IgD-negative memory B cell (primary cell): ENCODE data around the gene C1QTNF9B. TPM values are rescaled to one million over a fixed set of nuclear protein-coding genes. Genes with fewer than 3 reads are reported as not detected.
"Not testable (repeated sequence)": the region's sequence is repeated elsewhere in the genome, so short reads cannot be mapped to it uniquely, and the experiment has no call there.

Experiments used
- H3K27ac Mint-ChIP-seq, 3 donors: one replicate each; pipeline ENCODE4 v1.8.0; 2020 to 2022; ENCODE audit warnings: mild to moderate bottlenecking in 3 of 3, mixed read lengths in 3 of 3, moderate library complexity in 1 of 3
- H3K27me3 Mint-ChIP-seq: one replicate; pipeline ENCODE4 v1.8.0; 2021; ENCODE audit warnings: mixed read lengths
- H3K36me3 Mint-ChIP-seq: one replicate; pipeline ENCODE4 v1.8.0; 2020; ENCODE audit warnings: mild to moderate bottlenecking, mixed read lengths
- H3K4me1 Mint-ChIP-seq, 3 donors: one replicate each; pipeline ENCODE4 v1.8.0; 2020 to 2022; ENCODE audit warnings: mixed read lengths in 3 of 3, mild to moderate bottlenecking in 1 of 3
- H3K4me3 Mint-ChIP-seq, 4 donors: one replicate each; pipeline ENCODE4 v1.8.0; 2020 to 2022; ENCODE audit warnings: mild to moderate bottlenecking in 4 of 4, mixed read lengths in 4 of 4, moderate library complexity in 3 of 4
- H3K9me3 Mint-ChIP-seq, 3 donors: one replicate each; pipeline ENCODE4 v1.8.0; 2020 to 2021; ENCODE audit warnings: mixed read lengths in 3 of 3, mild to moderate bottlenecking in 1 of 3
- polyA plus RNA-seq: library from polyadenylated mRNA; unstranded; fragments of 300-500 nt; fragmentation: Illumina TruSeq; gene quantifications from one replicate; pipeline ENCODE4 v1.2.3, GENCODE V29; 2021

C1QTNF9B gene
- polyA plus RNA-seq = not detected

GRCh38 chr13:23897452-23897919 is at the start of gene C1QTNF9B:
Gene C1QTNF9B (minus strand): TSS chr13:23897502.
- H3K27ac Mint-ChIP-seq, H3K9me3 Mint-ChIP-seq, H3K4me3 Mint-ChIP-seq, H3K27me3 Mint-ChIP-seq, H3K36me3 Mint-ChIP-seq: not testable (repeated sequence)
- H3K4me1 Mint-ChIP-seq = peaks cover 0 to 11% (median 1%) of the 10 kb centered on the region in 3 donors

DNA sequence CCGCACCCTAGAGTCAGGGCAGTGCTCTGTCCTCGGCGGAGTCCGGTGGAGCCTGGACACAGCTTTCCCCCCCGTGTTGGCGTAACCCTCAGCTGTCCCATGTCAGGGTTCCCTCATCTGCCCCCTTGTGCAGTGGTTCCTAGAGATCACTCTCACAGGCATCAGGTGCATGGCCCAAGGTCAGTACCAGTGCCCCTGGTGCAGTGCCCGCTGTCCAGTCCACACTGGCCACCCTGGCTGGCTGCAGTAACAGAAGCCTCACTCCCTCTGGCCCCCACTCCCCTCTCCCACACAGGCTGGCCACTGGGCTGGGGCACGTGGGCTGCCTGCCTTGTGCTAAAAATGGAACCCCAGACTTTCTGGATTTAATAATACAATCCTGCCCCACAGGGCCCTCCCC is 49.6 kb upstream of the C1QTNF9B start:
- Mint-ChIP-seq H3K4me3 (no peak overlapping the region), H3K9me3 (no peaks in the 10 kb centered on the region), H3K27ac (no peak overlapping the region), H3K27me3 (peaks cover 6% of the 10 kb centered on the region), H3K4me1 (no peaks in the 10 kb centered on the region), H3K36me3 (no peaks in the 10 kb centered on the region)

GRCh38 chr13:23946067-23946466 is 48.8 kb upstream of the C1QTNF9B start:
- H3K4me1 Mint-ChIP-seq = no peaks in the 10 kb centered on the region
- H3K4me3 Mint-ChIP-seq = no peak overlapping the region
- no peak overlapping the region for H3K27ac Mint-ChIP-seq
- no peaks in the 10 kb centered on the region for H3K9me3 Mint-ChIP-seq
- H3K36me3 Mint-ChIP-seq = no peaks in the 10 kb centered on the region
- peaks cover 6% of the 10 kb centered on the region for H3K27me3 Mint-ChIP-seq

DNA sequence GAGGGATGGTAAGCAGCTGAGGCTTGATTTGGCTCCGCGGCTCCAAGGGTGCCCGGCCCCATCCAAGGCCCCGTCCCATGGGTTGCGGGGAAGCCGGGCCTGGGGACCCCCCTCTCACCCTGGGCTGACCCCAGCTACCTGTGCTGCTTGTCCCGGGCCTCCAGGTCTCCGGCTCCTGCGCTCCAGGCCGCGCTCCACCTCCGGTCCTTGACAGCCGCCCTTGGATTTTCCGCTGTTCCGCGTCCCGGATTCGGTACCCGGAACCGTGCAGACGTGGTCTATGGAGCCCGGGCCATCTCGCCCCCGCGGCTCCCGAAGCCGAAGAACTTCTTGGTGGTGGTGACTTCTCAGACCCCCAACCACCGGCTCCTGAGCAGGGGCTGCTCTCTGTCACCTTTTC is 48.3 kb upstream of the C1QTNF9B start:
- Mint-ChIP-seq H3K4me1 (no peaks in the 10 kb centered on the region), H3K4me3 (no peak overlapping the region), H3K27ac (no peak overlapping the region), H3K27me3 (peaks cover 3% of the 10 kb centered on the region), H3K36me3 (no peaks in the 10 kb centered on the region), H3K9me3 (no peaks in the 10 kb centered on the region)

DNA sequence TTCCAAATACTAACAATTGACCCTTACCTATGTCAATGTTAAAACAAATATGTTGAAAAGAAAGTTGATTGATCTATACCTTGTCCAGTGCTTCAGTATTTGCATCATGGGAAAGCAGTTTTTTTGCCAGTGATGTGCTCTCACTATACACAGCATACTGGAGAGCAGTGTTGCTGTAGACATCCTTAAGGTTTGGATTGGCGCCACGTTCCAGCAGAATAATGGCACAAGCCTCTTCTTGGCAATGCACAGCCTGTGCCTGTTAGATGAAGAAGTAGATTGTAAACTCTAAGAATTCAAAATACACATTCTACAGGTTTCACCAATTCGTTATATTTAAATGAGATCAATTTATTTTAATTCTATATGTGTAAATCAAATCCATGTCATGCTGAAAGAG is 43.9 kb upstream of the C1QTNF9B start:
- H3K4me1 Mint-ChIP-seq = no peaks in the 10 kb centered on the region

GRCh38 chr13:23939666-23940065 is 42.4 kb upstream of the C1QTNF9B start:
- H3K4me1 Mint-ChIP-seq, H3K4me3 Mint-ChIP-seq, H3K36me3 Mint-ChIP-seq, H3K9me3 Mint-ChIP-seq, H3K27ac Mint-ChIP-seq: not testable (repeated sequence)
- peaks cover 12% of the 10 kb centered on the region for H3K27me3 Mint-ChIP-seq

More for the DNA sequence above, 43.9 kb upstream of the C1QTNF9B start:
- Mint-ChIP-seq H3K4me3 (no peak overlapping the region), H3K27me3 (peaks cover 7% of the 10 kb centered on the region), H3K27ac (no peak overlapping the region), H3K9me3 (peaks cover 0 to 9% (median 8%) of the 10 kb centered on the region in 3 donors), H3K36me3 (no peaks in the 10 kb centered on the region)

DNA sequence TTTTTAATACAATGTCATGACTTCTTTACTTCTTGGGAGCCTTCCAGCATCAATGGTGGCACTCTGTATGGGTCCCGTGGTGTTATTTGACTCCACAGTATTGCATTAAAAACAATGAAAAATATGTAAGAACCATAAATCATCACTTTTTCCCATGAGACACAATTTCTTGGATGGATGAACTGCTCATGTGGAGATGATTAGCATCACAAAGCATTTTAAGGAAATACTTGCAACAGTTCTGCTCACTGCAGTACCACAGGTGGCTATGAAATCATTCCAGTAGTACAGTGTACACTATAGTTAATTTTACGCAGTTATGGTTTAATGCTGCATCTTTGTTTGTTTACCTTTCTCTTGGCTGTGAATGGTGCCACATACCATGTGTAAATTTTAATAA is 37.2 kb upstream of the C1QTNF9B start:
- Mint-ChIP-seq H3K27ac (no peak overlapping the region), H3K27me3 (peaks cover 17% of the 10 kb centered on the region), H3K9me3 (peaks cover 1 to 13% (median 7%) of the 10 kb centered on the region in 3 donors), H3K36me3 (no peaks in the 10 kb centered on the region), H3K4me1 (no peaks in the 10 kb centered on the region), H3K4me3 (no peak overlapping the region)

DNA sequence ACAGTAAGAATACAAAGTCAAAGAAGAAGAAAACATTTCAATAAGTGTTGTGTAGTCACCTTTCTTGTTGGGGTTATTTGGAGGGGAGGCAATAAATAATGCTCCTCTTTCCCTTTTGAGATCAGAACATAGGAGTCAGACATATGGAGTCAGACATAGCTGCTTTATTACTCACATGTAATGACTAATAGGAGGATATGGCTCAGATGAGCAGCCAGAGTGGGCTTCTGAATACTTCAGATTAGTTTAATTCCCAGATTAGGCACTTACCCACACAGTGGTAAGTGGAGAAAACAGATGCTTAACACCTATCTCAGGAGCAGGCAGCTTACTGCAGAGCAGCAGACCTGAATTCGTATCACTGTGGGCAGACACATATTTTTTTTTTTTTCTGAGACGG is 31.7 kb upstream of the C1QTNF9B start:
- Mint-ChIP-seq H3K4me1 (no peaks in the 10 kb centered on the region), H3K27ac (no peak overlapping the region), H3K4me3 (no peak overlapping the region), H3K36me3 (no peaks in the 10 kb centered on the region), H3K27me3 (peaks cover 6% of the 10 kb centered on the region), H3K9me3 (peaks cover 0 to 4% (median 1%) of the 10 kb centered on the region in 3 donors)

DNA sequence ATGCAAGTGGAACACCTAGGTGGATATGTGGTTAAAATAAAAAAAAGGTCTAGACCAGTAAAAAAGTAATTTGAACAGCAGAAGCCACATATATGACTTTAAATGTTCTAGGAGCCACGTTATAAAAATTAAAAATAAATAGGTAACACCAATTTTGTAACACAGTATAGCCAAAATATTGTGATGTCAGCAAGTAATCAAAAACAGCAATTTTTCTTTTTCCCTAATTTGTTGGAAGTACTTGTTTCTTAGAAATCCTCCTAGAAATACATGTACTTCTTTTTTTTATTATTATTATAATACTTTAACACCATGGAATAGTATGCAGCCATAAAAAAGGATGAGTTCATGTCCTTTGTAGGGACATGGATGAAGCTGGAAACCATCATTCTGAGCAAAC is 25.7 kb upstream of the C1QTNF9B start:
- Mint-ChIP-seq H3K4me3 (no peak overlapping the region), H3K36me3 (peaks cover 3% of the 10 kb centered on the region), H3K4me1 (no peaks in the 10 kb centered on the region), H3K9me3 (peaks cover 0 to 5% (median 0%) of the 10 kb centered on the region in 3 donors), H3K27ac (no peak overlapping the region), H3K27me3 (peaks cover 13% of the 10 kb centered on the region)

GRCh38 chr13:23922005-23922932 is 25.0 kb upstream of the C1QTNF9B start:
- Mint-ChIP-seq H3K9me3 (peaks cover 0 to 5% (median 0%) of the 10 kb centered on the region in 3 donors), H3K36me3 (peaks cover 3% of the 10 kb centered on the region), H3K27me3 (peaks cover 18% of the 10 kb centered on the region), H3K4me1 (no peaks in the 10 kb centered on the region), H3K4me3 (no peak overlapping the region), H3K27ac (no peak overlapping the region)

DNA sequence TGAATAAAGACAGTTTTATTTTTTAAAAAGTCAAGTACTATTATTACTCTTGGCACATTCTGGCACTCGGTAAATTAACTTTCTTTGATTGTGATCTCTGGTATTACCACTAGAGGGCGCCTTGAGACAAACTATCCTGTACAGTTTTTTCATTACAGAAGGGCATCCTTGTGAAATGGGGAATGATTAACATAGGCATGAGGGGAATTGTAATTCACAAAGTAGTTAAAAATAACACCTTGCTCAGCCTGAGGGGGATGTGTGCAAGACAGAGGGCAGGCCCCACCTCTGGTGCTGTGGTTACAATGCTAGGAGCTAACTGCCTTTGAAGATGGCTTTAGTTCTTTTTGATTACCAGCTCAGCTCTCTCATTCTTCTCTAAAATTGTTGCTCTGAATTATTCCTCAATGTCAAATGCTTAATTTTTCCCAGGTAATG is 24.2 kb upstream of the C1QTNF9B start:
- H3K27me3 Mint-ChIP-seq = peaks cover 22% of the 10 kb centered on the region
- H3K9me3 Mint-ChIP-seq = peaks cover 0 to 5% (median 0%) of the 10 kb centered on the region in 3 donors
- H3K36me3 Mint-ChIP-seq = peaks cover 3% of the 10 kb centered on the region
- H3K27ac Mint-ChIP-seq = no peak overlapping the region
- no peak overlapping the region for H3K4me3 Mint-ChIP-seq
- no peaks in the 10 kb centered on the region for H3K4me1 Mint-ChIP-seq

DNA sequence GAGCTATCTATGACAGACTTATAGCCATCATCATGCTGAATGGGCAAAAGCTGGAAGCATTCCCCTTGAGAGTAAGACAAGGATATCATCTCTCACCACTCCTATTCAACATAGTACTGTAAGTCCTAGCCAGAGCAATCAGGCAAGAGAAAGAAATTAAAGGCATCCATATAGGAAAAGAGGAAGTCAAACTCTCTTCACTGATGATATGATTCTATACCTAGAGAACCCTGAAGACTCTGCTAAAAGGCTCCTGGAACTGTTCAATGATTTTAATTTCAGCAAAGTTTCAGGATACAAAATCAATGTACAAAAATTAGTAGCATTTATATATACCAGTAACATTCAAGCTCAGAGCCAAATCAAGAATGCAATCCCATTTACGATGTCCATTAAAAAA is 21.7 kb upstream of the C1QTNF9B start:
- peaks cover 0 to 5% (median 0%) of the 10 kb centered on the region in 3 donors for H3K9me3 Mint-ChIP-seq
- H3K4me1 Mint-ChIP-seq = no peaks in the 10 kb centered on the region
- peaks cover 22% of the 10 kb centered on the region for H3K27me3 Mint-ChIP-seq
- H3K36me3 Mint-ChIP-seq = peaks cover 5% of the 10 kb centered on the region
- no peak overlapping the region for H3K27ac Mint-ChIP-seq
- no peak overlapping the region for H3K4me3 Mint-ChIP-seq

DNA sequence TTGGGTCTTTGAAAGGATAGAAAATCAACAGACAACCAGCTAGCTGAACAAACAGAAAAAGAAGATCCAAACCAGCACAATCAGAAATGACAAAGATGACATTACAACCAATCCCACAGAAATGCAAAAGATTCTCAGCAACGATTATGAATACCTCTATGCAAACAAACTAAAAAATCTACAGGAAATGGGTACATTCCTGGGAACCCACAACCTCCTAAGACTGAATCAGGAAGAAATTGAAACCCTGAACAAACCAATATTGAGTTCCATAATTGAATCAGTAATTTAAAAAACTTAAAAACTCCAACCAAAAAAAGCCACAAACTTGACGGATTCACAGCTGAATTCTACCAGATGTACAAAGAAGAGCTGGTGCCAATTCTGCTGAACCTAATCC is 20.9 kb upstream of the C1QTNF9B start:
- no peak overlapping the region for H3K27ac Mint-ChIP-seq
- no peaks in the 10 kb centered on the region for H3K4me1 Mint-ChIP-seq
- no peak overlapping the region for H3K4me3 Mint-ChIP-seq

DNA sequence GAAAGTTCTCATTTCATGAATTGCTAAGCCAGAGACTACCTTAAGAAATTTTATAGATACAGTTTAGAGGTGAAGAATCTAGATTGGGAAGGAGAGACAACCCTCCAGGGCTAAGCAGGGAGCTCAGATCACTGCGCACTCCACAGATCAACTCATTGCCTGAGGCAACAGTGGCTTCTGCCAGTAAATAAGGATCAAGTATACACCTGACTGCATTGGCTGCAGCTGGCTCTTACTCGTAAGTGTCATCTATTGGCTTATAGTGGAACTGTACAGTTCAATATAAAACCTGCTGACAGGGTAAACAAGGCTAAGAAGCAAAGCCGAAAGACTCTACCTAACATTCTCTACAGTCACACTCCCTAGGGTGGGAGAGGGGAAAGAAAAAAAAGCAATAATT is 18.0 kb upstream of the C1QTNF9B start:
- Mint-ChIP-seq H3K27ac (no peak overlapping the region), H3K27me3 (peaks cover 25% of the 10 kb centered on the region), H3K36me3 (peaks cover 2% of the 10 kb centered on the region), H3K4me1 (peaks cover 0 to 3% (median 2%) of the 10 kb centered on the region in 3 donors), H3K9me3 (peaks cover 0 to 2% (median 0%) of the 10 kb centered on the region in 3 donors), H3K4me3 (no peak overlapping the region)

More for the DNA sequence above, 20.9 kb upstream of the C1QTNF9B start:
- peaks cover 5% of the 10 kb centered on the region for H3K36me3 Mint-ChIP-seq
- peaks cover 0 to 5% (median 0%) of the 10 kb centered on the region in 3 donors for H3K9me3 Mint-ChIP-seq
- H3K27me3 Mint-ChIP-seq = peaks cover 22% of the 10 kb centered on the region

DNA sequence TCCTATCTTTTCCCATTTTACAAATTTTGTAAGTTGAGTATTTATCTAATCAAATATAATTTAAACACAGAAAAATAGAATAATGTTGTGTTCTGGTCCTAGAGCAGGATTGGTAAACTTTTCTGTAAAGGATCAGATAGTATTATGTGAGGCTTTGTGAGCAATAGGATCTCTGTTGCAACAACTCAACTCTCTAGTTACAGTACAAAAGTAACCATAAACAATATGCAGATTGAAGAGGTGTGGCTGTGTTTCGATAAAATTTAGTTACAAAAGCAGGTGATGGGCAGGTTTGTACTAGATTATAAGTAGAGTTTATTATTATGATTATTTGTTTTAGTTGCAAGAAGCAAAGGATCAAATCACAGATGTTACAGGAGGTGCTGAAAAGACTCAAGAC is 15.2 kb upstream of the C1QTNF9B start:
- peaks cover 11% of the 10 kb centered on the region for H3K27me3 Mint-ChIP-seq
- no peak overlapping the region for H3K4me3 Mint-ChIP-seq

GRCh38 chr13:23909606-23910005 is 12.3 kb upstream of the C1QTNF9B start:
- H3K9me3 Mint-ChIP-seq = no peaks in the 10 kb centered on the region
- no peak overlapping the region for H3K4me3 Mint-ChIP-seq
- peaks cover 11% of the 10 kb centered on the region for H3K27me3 Mint-ChIP-seq
- peaks cover 2 to 3% (median 2%) of the 10 kb centered on the region in 3 donors for H3K4me1 Mint-ChIP-seq
- no peaks in the 10 kb centered on the region for H3K36me3 Mint-ChIP-seq
- no peak overlapping the region for H3K27ac Mint-ChIP-seq

More for the DNA sequence above, 15.2 kb upstream of the C1QTNF9B start:
- Mint-ChIP-seq H3K36me3 (peaks cover 2% of the 10 kb centered on the region), H3K27ac (no peak overlapping the region), H3K4me1 (peaks cover 0 to 3% (median 2%) of the 10 kb centered on the region in 3 donors), H3K9me3 (no peaks in the 10 kb centered on the region)
